Measurements from ENCODE around the gene SMIM31. TPM values are rescaled to one million over a fixed set of nuclear protein-coding genes. Genes with fewer than 3 reads are reported as not detected.

The SMIM31 gene
- total RNA-seq (2014; rRNA removed; shearing (Covaris generic)): not detected in 2 replicates

- no peak for DNase-seq (ENCODE audit: low spot score)
These were observed at the start of gene SMIM31 for GRCh38 chr4:164753873-164754488. Gene SMIM31, plus strand, starts transcription at chr4:164754131. Its CDS starts 16,313 bp downstream, at chr4:164770444.

- no peak for DNase-seq (ENCODE audit: low spot score)
These were observed 47.3 kb upstream of the SMIM31 start for GRCh38 chr4:164706675-164707074.

- no peak for DNase-seq (ENCODE audit: low spot score)
These were observed 37.0 kb upstream of the SMIM31 start for GRCh38 chr4:164716901-164717300.

- no peak for DNase-seq (ENCODE audit: low spot score)
These were observed 35.1 kb upstream of the SMIM31 start for GRCh38 chr4:164718827-164719226.

GRCh38 chr4:164725066-164725465 lies 28.9 kb upstream of the SMIM31 start:
- no peak for DNase-seq (ENCODE audit: low spot score)

GRCh38 chr4:164730705-164731393 lies 23.1 kb upstream of the SMIM31 start:
- DNase-seq (ENCODE audit: low spot score): no peak

GRCh38 chr4:164731827-164732474 lies 22.0 kb upstream of the SMIM31 start:
- peak; percentile 51 for DNase-seq (ENCODE audit: low spot score)

GRCh38 chr4:164734484-164734883 lies 19.4 kb upstream of the SMIM31 start:
- DNase-seq (ENCODE audit: low spot score): no peak

GRCh38 chr4:164748375-164748774 lies 5.6 kb upstream of the SMIM31 start:
- DNase-seq (ENCODE audit: low spot score): peak; percentile 11

GRCh38 chr4:164755432-164755831 lies 1.5 kb downstream of the SMIM31 start:
- DNase-seq (ENCODE audit: low spot score): no peak

GRCh38 chr4:164756686-164757085 lies 2.8 kb downstream of the SMIM31 start:
- no peak for DNase-seq (ENCODE audit: low spot score)

GRCh38 chr4:164761241-164761640 lies 7.3 kb downstream of the SMIM31 start:
- DNase-seq (ENCODE audit: low spot score): no peak

GRCh38 chr4:164761746-164762275 lies 7.9 kb downstream of the SMIM31 start:
- DNase-seq (ENCODE audit: low spot score): no peak

GRCh38 chr4:164765096-164765495 lies 11.2 kb downstream of the SMIM31 start:
- no peak for DNase-seq (ENCODE audit: low spot score)

- no peak for DNase-seq (ENCODE audit: low spot score)
These were observed 11.9 kb downstream of the SMIM31 start for GRCh38 chr4:164765833-164766232.

- DNase-seq (ENCODE audit: low spot score): no peak
These were observed 14.6 kb downstream of the SMIM31 start for GRCh38 chr4:164768516-164768915.

- no peak for DNase-seq (ENCODE audit: low spot score)
These were observed 16.2 kb downstream of the SMIM31 start for GRCh38 chr4:164770010-164770724.

GRCh38 chr4:164771088-164771487 lies 17.2 kb downstream of the SMIM31 start:
- no peak for DNase-seq (ENCODE audit: low spot score)

- no peak for DNase-seq (ENCODE audit: low spot score)
These were observed 18.1 kb downstream of the SMIM31 start for GRCh38 chr4:164772076-164772475.

GRCh38 chr4:164779080-164779479 lies 25.1 kb downstream of the SMIM31 start:
- DNase-seq (ENCODE audit: low spot score): no peak

GRCh38 chr4:164779811-164780216 lies 25.9 kb downstream of the SMIM31 start:
- DNase-seq (ENCODE audit: low spot score): peak; percentile 26

- no peak for DNase-seq (ENCODE audit: low spot score)
These were observed 26.9 kb downstream of the SMIM31 start for GRCh38 chr4:164780839-164781238.
